NCI-H146 (cell line): ENCODE results near the gene CRACR2B.

Experiments
- DNase-seq: peaks from one replicate; lab custom pipeline; 2025; lab: John Stamatoyannopoulos, UW

Gene CRACR2B

DNA sequence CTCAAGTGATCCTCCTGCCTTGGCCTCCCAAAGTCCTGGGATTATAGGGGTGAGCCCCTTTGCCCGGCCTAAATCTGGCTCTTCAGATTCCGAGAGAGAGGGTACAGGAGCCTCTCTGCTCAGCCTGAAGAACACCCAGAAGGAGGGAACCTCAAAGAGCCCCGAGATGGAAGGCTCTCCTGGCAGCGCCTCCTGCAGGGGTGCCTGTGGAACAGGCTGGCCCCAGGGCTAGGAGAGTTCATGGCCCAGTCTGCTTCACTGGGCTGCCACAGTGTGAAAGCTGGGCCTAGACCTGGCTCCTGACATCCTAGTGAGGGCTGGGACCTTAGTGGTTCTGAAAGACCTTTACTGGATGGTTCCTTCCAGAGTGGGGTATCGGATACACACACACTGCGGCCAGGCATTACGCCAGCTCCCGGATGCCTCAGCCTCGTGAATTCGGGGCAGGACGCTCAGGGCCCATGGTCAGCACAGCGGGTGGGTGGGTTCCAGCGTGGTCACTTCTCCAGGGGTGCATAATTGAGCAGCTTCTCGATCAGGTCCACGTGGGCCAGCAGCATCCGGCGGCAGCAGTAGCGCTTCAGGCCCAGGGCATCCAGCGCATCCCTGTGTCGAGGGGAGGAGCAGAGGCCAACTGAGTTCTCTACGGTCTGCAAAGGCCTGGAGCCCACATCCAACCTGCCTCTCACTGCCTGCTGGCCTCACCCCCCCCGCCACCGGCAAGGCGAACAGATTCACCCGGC lies 12.3 kb downstream of the CRACR2B start:
- DNase-seq, result no peak

DNA sequence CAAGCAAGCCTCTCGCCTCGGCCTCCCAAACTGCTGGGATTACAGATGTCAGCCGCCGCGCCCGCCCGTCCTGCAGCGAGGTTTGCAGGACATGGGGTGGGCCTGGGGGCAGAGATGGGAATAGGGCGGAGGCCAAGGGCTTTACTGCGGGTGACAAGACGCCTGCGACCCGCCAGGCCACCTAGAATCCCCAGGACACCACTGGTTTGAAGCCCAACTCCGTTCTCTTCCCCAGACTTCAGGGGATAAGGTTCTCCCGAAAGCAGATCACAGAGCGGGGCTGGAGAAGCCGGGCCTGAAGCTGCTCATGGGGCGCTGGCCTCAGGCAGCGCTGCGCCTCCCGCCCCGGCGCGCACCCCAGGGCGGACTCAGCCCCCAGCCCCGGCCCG lies 14.3 kb downstream of the CRACR2B start:
- no peak for DNase-seq

DNA sequence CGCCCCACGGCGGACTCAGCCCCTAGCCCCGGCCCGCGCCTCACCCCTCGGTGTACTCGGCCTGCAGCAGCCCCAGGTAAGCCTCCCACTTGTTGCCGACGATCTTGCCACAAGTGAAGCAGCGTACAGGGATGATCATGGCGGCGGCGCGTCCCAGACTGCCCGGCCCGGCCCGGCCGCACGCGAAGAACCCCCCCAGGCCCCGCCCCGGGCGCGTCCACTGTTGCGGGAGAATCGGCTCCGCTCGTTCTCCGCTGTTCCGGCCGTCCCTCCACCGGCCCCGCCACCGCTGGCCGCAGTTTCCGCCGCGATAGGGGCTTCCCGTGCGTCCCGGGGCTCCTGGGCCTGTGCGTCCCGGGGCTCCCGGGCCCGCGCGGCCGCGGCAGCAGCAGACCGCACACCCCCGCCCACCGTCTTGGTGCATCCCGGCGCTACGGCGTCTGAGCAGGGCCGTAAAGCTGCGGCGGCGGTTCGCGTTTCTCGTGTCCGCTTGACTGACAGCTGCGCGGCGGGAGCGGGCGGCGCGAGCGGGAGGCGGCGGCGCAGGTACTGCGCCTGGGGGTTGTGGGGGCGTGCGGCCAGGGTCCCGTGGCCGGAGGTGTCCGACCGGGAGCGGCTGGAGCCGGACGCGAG lies 14.8 kb downstream of the CRACR2B start, which contains the start of the genes POLR2L and TSPAN4:
POLR2L (minus strand) TSS at position 160 of the 633 bp plus-strand sequence; CDS start at position 139, 21 bp downstream.
TSPAN4 (plus strand) TSS at position 483 of the 633 bp plus-strand sequence. CDS start 7,453 bp downstream, outside the sequence.
- peak; percentile 88 for DNase-seq

DNA sequence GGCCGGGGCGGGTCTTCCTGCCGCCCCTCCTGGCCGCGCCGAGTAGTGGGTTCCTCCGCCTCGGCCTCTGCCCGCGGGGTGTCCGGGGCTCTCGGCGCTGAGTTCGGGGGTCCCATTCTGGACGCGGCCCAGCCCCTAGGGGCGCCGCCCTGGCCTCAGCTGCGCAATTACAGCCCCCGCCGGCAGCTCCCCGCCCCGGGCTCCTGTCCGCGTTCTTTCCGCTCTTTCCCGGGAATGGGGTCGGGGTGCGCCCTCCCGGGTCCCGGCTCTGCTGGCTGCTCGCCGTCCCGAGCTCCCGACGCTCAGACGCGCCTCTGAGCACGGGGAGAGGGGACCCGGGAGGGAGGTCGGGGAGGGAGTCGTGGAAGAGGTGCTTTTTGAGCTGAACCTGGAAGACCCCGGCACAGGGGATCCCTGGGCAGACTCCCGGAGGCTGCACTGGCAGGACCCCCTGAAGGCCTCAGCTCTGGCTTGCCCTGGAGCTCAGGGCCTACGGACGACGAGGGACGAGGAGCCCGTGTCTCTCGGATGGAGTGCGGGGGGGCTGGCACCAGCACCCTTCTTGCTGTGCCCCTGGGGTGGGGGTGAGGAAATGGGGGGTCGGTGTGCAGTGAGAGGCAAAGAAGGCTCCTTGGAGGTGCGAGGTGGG lies 15.5 kb downstream of the CRACR2B start:
- no peak for DNase-seq

DNA sequence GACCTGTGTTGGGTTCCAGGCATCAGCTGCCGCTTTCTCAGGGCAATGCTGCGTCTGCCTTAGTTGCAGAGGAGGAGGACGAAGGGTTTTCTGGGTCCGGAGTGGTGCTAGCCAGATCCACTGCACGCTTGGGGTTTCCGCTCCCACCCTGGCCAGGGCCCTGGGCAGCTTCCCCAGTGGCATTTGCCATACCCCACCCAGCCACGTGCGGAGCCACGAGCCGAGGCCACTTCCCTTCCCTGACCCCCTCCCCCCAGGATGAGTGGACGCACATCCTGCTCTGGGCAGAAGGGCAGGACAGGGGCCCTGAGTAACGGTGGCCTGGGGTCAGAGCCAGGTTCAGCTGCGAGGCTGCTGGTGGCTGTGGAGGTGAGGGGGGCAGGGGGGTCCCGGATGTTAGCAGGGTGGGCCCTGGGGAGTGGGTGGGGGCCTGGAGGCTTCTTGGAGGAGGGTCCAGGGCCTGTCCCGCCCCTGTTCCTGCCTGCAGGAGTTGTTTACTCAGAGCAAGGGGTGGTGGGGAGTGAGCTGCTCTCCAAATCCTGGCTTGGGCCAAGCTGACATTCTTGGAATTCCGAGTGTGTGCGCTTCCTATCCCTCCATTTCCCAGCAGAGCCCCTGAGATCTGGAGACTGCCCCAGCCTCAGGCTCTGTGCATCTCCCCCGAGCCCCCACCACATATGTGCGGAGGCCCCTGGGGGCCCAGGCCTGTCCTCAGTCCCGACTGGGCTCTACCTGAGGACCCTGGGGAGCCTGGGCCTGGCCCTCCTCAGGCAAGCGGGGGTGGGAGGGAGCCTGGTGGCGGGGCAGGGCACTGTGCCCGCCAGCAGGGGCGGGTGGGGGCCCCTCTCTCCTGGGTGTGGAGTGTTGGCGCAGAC lies 16.3 kb downstream of the CRACR2B start:
- DNase-seq, result no peak

DNA sequence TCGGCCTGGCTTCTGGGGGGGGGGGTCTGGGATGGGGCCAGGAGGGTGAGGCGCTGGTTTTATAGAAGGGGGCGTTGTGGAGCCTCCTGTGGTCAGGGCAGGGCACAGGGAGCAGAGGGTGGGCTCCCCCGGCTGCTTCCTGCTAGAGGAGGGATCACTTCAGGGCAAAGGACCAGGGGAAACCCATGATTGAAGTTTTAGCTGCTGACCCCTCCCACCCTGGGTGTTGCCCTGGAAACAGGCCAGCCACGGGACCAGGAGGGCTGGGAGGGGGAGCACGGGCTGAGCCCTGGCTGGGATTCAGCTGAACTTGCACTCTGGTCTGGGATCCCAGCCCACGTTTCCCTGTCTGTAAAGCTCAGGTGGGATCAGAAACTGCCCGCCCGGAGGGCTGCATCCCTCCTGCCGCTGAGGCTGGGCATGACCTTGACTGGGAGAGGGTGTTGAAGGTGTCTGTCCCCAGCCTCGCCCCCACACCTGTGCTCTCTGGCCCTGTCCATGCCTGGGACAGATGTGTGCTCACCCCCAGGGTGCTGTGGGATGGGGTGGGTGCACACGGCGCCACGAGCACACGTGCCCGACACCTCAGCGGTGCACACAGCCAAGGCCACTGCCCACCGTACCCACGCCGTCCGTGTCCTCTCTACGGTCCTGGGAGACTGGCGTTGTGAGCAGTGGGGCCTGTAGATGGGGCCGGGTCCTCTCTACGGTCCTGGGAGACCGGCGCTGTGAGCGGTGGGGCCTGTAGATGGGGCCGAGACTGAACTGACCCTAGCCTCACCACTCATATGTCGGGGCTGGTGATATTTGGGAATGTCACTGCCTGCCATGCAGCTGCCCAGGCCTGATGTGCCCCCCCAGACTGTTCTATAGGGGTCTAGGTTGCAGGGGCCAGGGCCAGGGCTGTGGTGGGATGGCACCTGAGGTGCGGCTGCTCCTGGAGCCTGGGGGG lies 17.2 kb downstream of the CRACR2B start:
- no peak for DNase-seq

DNA sequence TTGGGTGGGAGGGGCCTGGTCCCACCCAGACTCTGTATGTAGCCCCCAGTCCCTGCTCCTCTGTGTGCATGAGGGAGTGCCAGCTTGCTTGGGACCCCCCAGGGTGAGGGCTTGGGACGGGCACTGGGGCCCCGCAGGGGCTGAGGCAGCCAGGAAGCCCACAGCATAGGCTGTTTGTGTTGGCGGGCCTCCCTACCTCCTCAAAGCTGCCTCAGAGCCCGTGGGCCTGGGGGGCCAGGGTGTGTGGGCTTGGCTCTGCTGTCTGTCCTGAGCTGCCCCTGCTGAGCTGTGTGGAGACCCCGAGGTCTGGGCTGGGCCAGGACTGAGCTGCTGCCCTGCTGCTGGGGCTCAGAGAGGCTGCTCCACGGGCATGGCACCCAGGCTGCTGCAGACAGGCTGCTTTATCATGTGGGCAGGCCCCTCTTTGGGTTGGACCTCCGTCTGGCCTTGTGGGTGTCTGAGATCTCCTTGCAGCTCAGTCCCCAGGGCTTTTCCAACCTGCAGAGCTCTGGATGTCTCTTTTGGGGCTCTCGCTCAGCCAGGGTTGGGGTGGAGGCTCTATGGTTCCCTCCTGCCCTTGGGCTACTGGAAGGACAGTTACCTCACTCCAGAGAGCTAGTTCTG lies 18.3 kb downstream of the CRACR2B start:
- no peak for DNase-seq

DNA sequence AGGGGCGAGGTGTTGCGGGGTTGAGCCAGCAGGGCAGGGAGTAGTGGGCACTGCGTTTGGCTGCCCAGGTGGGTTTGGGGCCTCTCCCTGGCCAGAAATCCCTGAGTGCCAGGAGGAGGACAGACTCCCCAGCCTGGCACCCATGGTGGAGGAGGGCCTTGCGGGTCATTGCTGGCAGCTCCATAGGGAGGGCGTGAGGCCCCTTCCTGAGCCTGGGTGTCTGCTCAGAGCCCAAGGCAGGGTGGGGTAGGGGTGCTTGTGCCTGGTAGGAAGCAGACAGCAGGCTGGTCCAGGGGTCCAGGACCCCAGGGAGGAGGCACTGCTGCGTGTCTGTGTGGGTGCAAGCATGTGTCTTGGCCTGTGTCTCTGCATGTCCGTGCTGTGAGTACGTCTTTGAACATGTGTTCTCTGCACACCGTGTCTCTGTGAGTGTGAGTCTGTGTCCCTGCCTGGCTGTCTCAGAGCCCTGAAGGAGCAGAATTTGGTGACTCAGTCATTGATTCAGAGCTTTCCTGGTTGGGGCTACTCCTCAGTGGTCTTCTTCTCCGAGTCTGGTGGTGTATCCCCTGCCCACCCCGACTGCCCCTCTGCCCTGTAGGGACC lies 18.9 kb downstream of the CRACR2B start:
- no peak for DNase-seq

DNA sequence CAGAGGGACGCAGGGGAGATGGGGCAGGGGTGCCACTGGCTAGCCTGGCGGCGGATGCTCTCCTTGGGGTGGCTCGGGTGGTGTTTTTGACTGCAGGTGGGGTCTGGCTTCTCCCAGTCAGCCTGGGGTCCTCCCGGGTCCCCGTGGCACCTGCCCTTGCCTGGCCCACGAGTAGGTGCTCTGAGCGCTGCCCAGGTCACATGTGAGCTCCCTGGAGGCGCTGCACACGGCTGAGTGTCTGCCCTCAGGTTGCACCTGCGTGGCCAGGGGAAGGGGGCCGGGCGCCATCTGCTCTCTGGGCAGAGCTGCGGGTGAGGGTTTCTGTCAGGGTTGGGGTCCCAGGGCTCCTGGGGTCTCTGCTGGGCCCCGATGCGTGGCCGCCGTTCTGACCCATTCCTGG lies 20.2 kb downstream of the CRACR2B start:
- no peak for DNase-seq

DNA sequence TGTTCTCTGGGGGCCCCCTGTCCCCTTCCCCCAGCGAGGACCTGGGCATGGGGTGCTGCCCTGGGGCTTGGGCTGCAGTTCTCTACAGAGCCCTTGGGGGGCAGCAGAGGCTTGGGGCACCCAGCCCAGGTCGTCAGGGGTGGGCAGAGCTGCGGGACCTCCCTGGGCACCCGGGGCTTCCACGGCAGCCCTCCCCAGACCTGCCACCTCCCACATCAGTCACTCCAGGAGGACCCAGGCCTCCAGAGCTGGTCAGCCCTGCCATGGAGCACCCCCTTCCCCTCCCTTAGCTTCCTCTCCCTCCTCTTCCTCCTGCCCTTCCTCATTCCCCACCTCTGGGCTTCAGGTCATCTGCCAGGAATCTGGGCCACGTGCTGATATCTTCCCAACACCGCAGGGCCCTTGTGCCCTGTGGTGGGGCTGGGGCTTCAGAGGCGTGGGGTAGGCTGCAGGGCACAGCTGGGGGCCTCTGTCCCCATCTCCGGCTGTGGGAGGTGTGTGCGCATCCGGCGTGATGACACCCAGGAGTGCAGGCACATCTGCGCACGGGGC lies 20.7 kb downstream of the CRACR2B start:
- peak; percentile 48 for DNase-seq

DNA sequence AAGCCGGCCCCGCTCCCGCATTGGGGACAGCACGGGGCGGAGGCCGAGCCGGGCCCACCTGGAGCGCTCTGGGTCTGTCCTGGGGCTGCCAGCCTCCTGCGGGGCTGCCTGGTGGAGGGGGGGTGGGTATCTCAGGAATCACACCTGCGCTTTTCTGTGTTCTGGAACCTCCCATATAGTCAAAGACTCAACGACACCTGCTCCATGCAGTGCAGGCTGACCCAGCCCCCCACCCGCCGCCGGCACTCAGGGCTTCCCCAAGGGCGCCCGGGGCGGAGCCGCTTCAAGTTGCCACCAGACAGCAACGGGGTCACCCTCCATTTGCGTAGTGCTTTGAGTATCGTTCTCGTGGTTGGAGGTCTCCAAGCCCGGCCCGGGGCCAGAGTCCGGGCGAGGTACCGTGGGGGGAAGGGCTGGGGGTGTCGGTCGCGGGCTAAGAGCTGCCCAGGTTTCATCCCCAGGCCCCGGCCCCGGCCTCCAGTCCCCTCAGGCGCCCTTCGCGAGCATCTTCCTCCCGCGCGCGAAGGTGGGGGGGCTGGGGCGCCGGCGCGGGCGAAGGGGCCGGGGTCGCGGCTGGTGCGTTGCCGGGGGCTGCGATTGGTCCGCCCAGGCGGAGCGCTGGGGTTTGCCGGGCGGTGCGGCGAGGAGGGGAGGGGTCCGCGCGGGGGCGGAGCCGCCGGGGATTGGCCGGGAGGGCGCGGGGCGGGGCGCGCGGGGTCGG lies 21.5 kb downstream of the CRACR2B start:
- DNase-seq, result peak; percentile 82

DNA sequence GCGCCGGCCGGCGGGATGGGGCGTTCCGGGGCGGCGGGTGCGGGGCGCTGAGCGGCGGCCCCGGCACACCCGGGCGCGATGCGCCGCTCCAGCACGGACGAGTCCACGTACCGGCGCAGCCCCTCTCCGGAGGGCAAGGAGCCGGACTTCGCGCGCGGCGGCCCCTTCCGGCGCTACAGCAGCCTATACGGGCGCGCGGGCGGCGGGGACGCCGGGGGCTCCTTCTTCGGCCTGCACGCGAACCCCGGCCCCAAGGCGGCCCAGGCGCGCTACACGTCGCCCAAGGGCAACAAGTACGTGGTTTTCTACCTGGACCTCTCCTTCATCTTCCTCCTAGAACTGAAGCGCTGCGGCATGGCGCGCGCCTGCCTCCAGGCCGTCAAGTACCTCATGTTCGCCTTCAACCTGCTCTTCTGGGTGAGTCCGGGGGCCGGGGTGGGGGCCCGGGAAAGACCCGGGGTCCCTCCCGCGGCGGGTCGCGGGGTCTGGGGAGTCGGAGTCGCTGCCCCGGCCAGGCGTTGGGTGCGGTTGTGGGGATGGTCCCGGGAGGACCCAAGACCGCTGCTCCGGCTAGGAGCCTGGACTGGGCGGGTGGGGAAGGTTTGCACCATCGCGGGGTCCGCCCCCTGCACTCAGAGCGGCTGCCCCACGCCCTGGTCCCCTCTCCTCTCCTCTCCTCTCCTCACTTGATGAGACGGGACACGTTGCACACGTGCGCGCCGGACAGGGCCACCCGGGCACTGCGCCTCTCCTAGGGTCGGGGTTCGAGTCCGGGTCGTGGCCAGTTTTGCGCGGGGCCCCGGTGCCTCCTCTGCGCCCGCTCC lies 22.4 kb downstream of the CRACR2B start:
- peak; percentile 62 for DNase-seq

DNA sequence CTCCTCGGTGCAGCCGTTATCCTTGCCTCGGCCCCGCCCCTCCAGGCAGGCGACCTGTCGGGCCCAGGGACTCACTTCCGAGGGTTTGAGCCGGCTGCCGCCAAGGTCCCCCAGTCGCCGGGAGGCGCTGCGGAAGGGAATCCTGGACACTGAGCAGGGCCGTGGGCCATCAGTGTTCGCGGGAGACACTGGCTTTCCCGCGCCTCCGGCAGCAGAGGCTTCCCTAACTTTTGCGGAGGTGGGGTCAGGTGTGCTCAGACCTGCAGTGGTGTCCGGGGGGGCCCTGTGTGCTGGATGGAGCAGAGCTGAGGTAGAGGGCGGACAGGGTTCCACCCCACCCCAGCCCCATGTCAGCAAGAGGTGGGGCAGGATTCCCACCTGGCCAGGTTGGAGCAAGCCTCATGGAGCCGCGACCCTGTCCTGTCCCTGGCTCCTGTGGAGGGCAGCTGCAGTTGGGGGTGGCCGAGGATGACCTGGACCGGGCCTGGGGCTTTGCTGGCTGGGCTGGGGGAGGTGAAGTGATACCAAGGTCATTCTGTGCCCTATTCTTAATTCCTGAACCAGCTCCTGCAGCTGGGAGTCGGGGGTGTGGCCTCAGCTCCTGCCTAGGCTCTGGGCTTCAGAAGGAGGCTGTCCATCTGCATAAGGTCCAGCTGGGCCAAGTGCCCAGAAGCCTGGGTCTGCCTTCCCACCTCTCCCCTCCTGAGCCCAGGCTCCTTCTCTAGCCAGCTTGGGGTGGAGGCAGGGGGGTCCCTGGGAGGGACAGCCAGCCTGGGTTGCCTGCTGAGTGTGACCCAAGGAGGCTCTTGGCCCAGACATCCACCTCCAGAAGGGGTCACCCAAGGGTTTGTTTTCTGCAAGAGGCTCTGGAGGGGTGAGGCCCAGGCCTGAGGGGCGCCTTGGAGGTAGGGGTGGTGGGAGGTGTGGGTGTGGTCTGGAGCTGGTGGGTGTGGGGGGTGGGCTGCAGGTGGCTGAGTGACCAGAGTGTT lies 23.4 kb downstream of the CRACR2B start:
- DNase-seq, result peak; percentile 12

DNA sequence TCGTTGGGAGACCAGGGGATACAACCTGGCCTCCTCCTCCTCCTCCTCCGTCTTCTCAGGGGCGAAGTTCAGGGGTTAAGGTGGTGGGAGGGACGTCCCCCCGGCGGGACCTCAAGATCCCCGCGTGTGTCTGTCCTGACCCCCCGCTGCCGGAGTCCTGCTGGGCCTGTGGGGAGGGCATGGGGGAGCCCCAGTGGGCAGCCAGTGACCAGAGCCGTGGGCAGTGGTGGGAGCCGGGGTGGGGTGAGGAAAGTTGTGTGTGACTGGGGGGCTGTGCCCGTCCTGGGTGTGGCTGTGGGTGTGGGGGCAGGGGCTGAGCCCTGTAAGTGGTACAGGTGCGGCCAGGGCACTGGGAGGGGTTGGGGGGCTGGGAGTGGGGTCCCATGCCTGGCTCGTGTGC lies 25.0 kb downstream of the CRACR2B start:
- DNase-seq, result no peak

DNA sequence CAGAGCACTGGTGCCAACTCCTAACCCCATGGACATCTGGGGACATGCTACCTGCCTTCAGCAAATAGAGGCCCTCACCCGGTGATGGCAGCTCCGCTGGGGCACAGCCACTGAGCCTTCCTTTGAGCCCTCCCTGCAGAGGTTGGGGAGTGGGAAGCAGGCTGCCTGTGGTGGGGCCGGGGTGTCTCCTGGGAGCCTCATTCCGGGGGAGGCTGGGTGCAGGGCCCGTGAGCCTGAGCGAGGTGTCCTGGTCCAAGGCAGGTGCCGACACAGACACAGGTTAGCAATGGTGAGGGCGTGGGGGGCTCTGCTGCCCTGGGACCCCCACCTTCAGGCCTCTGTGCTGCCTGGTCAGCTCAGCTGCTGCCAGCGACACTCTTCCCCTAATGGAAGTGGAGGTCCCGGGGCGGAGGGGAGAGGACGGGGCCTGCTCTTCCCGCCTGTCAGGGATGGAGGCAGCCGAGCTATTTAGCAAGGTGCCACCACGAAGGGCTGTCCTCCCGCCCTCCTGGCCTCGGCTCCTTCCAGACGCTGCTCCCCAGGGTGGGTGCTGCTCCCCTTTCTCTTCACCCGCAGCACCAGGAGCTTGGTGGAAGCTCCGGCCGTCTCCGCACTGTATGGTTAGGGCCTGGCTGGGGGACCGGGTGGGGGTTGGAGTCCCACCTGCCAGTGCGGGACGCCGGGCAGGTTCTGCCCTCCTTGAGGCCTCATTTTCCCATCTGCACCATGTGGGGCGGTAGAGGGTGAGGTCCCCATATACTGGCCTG lies 26.1 kb downstream of the CRACR2B start:
- DNase-seq, result no peak
